HT1080 (cell line): ENCODE measurements around the gene KRTAP5-4. TPM values are rescaled to one million over a fixed set of nuclear protein-coding genes. Genes with fewer than 3 reads are reported as not detected.
"Not testable (repeated sequence)": the region's sequence is repeated elsewhere in the genome, so short reads cannot be mapped to it uniquely, and the experiment has no call there.

ENCODE experiments used
- DNase-seq: peaks from one replicate; pipeline ENCODE4 v3.0.0-alpha.2; 2015; ENCODE audit warnings: low read depth
- total RNA-seq: library from RNA; depleted of rRNA; stranded (reverse); fragments of >200 nt; shearing (Covaris generic); gene quantifications from 2 replicates; pipeline ENCODE4 v1.2.3, GENCODE V29; 2014

The KRTAP5-4 gene
- total RNA-seq, 1 experiment from 2014 or later: not detected

- DNase-seq: no peak
Observed at GRCh38 chr11:1639102-1639620, 17.2 kb upstream of the KRTAP5-4 start.

GRCh38 chr11:1638344-1638743 is 16.4 kb upstream of the KRTAP5-4 start:
- no peak for DNase-seq

- no peak for DNase-seq
Observed at GRCh38 chr11:1637628-1638027, 15.7 kb upstream of the KRTAP5-4 start.

GRCh38 chr11:1636291-1636950 is 14.5 kb upstream of the KRTAP5-4 start:
- no peak for DNase-seq

GRCh38 chr11:1633864-1634263 is 11.9 kb upstream of the KRTAP5-4 start:
- DNase-seq: no peak

- no peak for DNase-seq
Observed at GRCh38 chr11:1632053-1632714, 10.2 kb upstream of the KRTAP5-4 start.

- no peak for DNase-seq
Observed at GRCh38 chr11:1631066-1631568, 9.2 kb upstream of the KRTAP5-4 start.

- DNase-seq: no peak
Observed at GRCh38 chr11:1630271-1630670, 8.3 kb upstream of the KRTAP5-4 start.

- no peak for DNase-seq
Observed at GRCh38 chr11:1629326-1630185, 7.6 kb upstream of the KRTAP5-4 start, which contains the start of gene KRTAP5-5. KRTAP5-5 (plus strand) TSS chr11:1629775; CDS start chr11:1629841, 66 bp downstream.

GRCh38 chr11:1628506-1629325 is 6.8 kb upstream of the KRTAP5-4 start:
- no peak for DNase-seq

GRCh38 chr11:1625541-1625940 is 3.6 kb upstream of the KRTAP5-4 start:
- no peak for DNase-seq

GRCh38 chr11:1624621-1625020 is 2.7 kb upstream of the KRTAP5-4 start:
- DNase-seq: no peak

GRCh38 chr11:1623716-1624115 is 1.8 kb upstream of the KRTAP5-4 start:
- no peak for DNase-seq

- DNase-seq: peak; percentile 53
Observed at GRCh38 chr11:1619449-1619848, 2.5 kb downstream of the KRTAP5-4 start.

- DNase-seq: no peak
Observed at GRCh38 chr11:1618231-1618630, 3.7 kb downstream of the KRTAP5-4 start.

GRCh38 chr11:1608363-1608762 is 13.6 kb downstream of the KRTAP5-4 start, which contains the start of gene KRTAP5-3:
KRTAP5-3 (minus strand) TSS chr11:1608463; CDS start chr11:1608385, 78 bp downstream.
- DNase-seq: no peak

- DNase-seq: not testable (repeated sequence)
Observed at GRCh38 chr11:1607901-1608300, 14.0 kb downstream of the KRTAP5-4 start.

- DNase-seq: not testable (repeated sequence)
Observed at GRCh38 chr11:1607156-1607845, 14.6 kb downstream of the KRTAP5-4 start.

- not testable (repeated sequence) for DNase-seq
Observed at GRCh38 chr11:1605923-1606322, 16.0 kb downstream of the KRTAP5-4 start.

GRCh38 chr11:1604711-1605110 is 17.2 kb downstream of the KRTAP5-4 start:
- DNase-seq: no peak
